Fibroblast of mammary gland (primary cell): Measurements from ENCODE around the gene ARFGEF2.

Experiments used
- DNase-seq: peaks from one replicate; pipeline ENCODE4 v3.0.0-alpha.2; 2010; ENCODE audit warnings: low read depth
- H3K4me3 ChIP-seq: 2 replicates; pipeline ENCODE4 v1.5.1; 2011; ENCODE audit warnings: low read depth, mild to moderate bottlenecking, low read length, moderate library complexity; ENCODE audit not compliant: control insufficient read depth
- TF ChIP-seq, protein P1 (sequence below): conservative IDR thresholded peaks from 2 replicates; pipeline ENCODE4 v1.5.1; 2011; ENCODE audit warnings: low read depth, low read length, inconsistent platforms; ENCODE audit not compliant: control insufficient read depth, insufficient read depth

ARFGEF2 gene

GRCh38 chr20:48906221-48906877 lies 15.2 kb upstream of the ARFGEF2 start:
- TF ChIP-seq, protein P1, sequence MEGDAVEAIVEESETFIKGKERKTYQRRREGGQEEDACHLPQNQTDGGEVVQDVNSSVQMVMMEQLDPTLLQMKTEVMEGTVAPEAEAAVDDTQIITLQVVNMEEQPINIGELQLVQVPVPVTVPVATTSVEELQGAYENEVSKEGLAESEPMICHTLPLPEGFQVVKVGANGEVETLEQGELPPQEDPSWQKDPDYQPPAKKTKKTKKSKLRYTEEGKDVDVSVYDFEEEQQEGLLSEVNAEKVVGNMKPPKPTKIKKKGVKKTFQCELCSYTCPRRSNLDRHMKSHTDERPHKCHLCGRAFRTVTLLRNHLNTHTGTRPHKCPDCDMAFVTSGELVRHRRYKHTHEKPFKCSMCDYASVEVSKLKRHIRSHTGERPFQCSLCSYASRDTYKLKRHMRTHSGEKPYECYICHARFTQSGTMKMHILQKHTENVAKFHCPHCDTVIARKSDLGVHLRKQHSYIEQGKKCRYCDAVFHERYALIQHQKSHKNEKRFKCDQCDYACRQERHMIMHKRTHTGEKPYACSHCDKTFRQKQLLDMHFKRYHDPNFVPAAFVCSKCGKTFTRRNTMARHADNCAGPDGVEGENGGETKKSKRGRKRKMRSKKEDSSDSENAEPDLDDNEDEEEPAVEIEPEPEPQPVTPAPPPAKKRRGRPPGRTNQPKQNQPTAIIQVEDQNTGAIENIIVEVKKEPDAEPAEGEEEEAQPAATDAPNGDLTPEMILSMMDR: no peak
- no peak for DNase-seq

DNA sequence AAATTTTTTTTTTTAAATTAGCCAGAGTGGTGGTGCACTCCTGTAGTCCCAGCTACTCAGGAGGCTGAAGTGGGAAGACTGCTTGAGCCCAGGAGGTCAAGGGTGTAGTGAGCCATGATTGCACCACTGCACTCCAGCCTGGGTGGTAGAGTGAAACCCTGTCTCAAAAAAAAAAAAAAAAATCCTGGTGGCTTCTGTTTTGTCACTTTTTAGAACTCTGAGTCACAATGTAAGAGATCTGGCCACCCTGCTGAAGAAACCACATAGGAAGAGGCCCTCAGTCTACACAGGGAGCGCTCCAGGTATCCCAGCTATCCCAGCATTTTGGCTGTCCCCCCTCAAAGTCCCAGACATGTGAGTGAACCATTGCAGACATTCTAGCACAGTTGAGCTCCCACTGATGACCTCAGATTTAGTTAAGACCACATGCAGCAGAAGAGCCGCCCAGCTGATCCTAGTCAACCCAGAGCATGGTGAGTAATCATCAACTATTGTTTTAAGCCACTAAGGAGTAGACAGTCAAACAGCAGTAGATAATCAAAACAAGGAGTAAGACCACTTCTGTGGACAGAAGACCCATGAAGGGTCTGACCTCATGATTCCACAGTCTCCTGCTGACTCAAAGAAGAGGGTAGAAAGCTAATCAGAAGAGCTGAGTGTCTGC lies 12.7 kb upstream of the ARFGEF2 start:
- TF ChIP-seq, protein P1: no peak
- no peak for DNase-seq
- no peak overlapping the region for H3K4me3 ChIP-seq

More at GRCh38 chr20:48906221-48906877, 15.2 kb upstream of the ARFGEF2 start:
- H3K4me3 ChIP-seq: no peak overlapping the region

DNA sequence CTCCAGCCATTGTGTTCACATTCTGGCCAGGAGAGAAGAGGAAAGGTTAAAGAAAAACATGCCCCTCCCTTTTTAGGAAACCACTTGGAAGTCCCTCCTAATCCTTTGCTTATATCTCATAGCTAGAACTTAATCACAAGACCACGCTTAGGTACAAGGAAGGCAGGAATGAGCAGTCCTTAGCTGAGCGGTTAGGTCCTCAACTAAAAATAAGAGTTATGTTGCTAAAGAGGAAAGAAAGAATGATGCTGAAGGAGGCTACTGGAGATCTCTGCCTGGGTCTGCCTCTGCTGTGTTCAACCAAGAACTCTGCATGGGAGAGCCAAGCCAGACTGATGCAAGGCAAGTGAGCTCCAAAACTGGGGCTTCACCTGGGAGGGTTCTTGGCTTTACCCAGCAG lies 11.6 kb upstream of the ARFGEF2 start:
- no peak for DNase-seq
- TF ChIP-seq, protein P1: no peak
- H3K4me3 ChIP-seq: no peak overlapping the region

DNA sequence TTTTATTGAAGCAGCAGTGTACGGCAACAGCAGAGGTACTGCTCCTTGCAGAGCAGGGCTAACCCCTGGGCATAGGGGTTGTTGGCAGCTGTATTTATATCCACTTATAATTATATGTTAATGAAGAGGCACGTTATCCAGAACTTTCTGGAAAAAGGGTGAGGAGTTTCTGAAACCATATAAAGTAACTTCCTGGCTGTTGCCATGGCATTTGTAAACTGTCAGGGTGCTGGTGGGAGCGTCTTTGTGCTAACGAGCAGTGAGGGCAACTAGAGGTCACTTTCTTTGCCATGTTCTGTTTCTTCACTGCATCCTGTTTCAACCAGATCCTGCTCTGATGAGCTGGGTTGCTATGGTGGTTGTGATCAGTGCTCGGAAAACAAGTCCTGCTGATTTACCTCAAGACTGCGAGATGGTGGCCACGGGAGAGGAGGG lies 11.1 kb upstream of the ARFGEF2 start:
- TF ChIP-seq, protein P1: no peak
- no peak overlapping the region for H3K4me3 ChIP-seq
- DNase-seq: no peak

DNA sequence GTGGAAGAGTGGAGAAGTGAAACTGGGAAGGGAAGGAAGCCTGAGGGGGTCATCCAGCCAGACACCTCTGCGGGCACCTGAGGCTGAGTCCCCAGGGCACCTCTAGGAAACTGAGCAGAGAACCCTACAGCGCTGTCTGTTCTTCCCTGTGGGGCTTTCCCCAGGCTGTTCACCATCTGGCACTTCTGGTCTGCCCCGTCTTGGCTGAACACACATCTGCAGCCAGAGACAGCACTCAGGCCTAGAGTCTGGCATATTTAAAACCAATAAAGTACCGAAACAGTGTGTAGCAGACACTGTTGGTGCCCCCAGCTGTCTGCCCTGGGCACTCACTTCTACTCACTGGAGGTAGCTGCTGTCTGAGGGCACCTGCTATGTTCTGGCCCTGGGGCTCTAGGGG lies 9.4 kb upstream of the ARFGEF2 start:
- DNase-seq: no peak
- TF ChIP-seq, protein P1: no peak
- H3K4me3 ChIP-seq: no peak overlapping the region

GRCh38 chr20:48916699-48917098 lies 4.8 kb upstream of the ARFGEF2 start:
- H3K4me3 ChIP-seq: no peak overlapping the region
- TF ChIP-seq, protein P1: no peak
- no peak for DNase-seq
